Activated CD4-positive, CD25-positive, alpha-beta regulatory T cell treated with anti-CD3 and anti-CD28 coated beads, Interleukin-2, amount 50 U/mL, for 16 hours (primary cell): Measurements from ENCODE around the gene DUT.

Experiments
- DNase-seq: peaks from one replicate; pipeline ENCODE4 v3.0.0-alpha.2; 2020; ENCODE audit warnings: low read depth, low spot score

DUT gene

GRCh38 chr15:48330105-48330785, 984 bp upstream of the DUT start:
- DNase-seq, result no peak

- peak; percentile 52 for DNase-seq
These were observed 790 bp downstream of the DUT start for GRCh38 chr15:48331796-48332641.

GRCh38 chr15:48332642-48333034, 1.4 kb downstream of the DUT start:
- no peak for DNase-seq

DNA sequence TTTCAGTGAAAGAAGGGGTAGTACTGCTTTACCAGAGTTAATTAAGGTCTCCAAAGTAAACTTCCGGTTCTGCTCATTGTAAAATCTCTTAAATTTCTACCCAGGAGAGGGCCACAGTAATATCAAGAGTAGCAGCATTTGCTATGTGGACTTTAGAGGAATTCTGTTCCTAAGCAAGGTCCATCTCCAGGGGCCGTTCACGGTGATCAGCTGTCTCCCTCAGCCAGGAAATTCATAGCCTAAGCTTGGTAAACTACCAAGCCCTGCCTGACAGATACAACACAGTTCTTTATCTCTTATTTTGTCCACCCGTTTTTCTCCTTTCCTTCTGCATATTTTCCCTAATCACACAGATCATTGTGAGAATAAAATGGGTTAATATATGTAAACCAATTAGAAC, 2.3 kb downstream of the DUT start:
- no peak for DNase-seq

GRCh38 chr15:48334260-48334659, 3.0 kb downstream of the DUT start:
- DNase-seq, result no peak

DNA sequence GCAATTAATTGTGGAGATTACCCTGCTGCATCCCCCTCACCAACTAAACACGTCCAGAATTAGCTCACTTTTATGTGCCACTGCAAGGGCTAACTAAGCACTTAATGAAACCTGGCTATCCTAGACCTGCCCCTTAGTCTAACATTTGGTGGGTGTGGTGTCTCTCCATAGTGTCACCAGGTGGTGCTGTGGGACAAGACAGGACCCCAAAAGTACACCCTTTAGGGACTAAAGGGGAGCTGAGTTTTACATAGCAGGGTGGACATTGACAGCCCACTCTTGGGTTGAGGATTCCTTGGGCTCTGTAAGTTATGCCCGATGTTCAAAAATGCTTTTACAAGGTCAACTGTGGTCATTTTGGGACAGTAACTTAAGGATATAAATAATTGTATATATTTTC, 5.7 kb downstream of the DUT start:
- DNase-seq, result no peak

GRCh38 chr15:48337607-48338006, 6.4 kb downstream of the DUT start:
- no peak for DNase-seq

DNA sequence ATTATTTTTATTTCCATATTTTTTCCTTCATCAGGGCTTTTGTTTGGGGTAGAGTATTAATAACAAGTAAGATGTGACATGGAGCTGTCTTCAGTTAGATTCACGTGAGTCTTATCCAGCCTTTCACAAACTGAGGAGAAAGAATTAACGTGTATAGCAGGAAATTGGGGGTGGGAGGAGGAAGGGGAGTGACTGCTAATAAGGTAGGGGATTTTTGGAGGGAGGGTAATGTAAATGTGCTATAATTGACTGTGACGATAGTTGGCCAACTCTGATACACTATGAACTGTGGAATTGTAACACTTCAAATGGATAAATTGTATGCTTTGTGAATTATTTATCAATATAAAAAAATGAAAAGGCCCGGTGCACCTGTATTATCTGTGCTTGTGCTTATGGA, 8.9 kb downstream of the DUT start:
- DNase-seq, result no peak

DNA sequence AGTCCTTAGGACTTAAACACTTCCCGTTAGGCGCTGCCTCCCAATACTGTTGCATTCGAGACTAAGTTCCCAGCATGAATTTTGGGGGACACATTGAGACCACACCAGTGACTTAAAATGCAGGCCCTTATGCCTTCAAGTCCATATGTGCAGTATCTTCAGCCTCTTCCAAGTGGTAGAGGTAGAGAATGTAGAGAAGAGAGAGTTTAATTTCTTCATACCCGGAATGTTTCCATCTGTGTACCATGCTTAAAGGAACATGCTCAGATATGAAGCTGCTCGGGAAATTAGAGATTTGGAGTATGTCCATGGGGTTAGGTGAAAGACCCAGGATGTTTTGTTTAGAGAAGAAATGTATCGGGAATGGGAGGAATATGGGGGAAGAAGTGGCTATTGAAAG, 12.6 kb downstream of the DUT start:
- no peak for DNase-seq

- DNase-seq, result no peak
These were observed 14.3 kb downstream of the DUT start for GRCh38 chr15:48345516-48345915.

DNA sequence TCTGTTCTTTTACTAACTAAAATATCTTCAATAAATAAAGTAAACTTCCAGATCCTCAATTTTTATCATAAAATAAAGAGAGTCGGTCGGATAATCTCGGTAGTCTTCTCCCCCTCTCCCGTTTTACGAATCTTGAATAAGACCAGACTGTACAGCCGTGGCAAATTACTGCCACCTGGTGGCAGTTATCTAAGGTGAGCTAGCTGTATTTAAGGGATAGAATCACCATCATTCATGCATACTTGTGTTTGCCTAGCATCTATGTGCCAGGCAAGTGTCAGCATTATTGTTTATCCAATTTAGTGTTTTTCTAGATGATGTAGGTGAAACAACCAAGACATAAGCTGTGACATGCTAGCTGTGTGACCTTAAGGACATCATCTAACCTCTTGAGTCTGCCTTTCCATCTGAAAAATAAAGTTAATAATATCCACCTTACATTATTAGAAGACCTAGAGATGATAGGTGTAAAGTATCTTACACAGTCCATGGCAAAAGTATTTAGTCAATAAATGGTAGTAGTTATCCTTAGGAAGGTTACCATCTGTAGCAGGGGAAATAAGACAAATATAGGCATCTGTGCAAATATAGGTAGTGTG, 21.3 kb downstream of the DUT start:
- peak; percentile 11 for DNase-seq

DNA sequence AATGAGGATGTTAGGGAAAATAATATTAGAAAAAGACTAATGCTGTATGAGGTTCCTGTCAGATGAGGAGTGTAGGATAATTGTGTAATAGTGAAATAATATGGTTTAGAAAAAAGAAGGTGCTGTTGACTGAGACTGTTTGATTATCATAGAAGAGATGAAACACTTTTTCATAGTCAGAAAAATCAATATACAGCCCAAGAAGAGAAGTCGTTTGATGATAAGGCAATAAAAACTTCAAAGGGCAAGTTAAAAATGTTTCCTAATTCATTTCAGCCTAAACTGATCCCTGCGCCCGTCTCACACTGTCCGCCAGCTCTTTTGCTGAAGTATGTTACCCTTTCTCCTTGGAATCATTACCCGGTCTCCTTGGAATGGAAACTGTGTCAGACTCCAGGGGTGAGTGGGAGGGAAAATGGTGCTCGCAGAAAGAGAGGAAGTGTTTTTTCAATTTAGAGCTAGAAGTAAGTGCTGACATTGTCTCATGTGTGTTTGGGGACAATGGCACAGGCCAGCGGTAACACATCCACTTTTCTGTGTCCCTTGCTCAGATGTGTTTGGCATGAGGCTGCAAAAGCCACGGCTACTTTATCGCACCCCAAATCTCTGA, 23.6 kb downstream of the DUT start:
- no peak for DNase-seq

- no peak for DNase-seq
These were observed 24.1 kb downstream of the DUT start for GRCh38 chr15:48355377-48355776.

- DNase-seq, result no peak
These were observed 27.3 kb downstream of the DUT start for GRCh38 chr15:48358229-48359152.

GRCh38 chr15:48360841-48361240, 29.6 kb downstream of the DUT start:
- DNase-seq, result no peak

DNA sequence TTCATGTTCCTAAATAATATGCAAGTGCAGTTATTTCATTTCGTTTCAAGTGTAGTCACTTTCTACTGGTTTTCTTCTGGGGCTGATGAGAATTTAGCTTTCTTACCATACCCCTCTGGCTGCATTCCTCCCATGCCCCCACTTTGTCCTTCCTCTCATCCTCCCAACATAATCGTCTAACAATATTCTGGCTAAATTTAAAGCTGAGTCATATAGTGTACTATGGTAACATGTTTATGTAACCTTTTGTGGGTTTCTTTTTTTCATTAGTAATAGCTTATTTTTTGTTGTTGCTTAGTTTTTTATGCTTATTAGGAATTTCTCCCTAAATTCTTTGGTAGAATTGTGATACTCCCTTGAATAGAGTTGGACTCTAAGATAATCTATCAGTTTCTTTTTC, 30.5 kb downstream of the DUT start:
- no peak for DNase-seq

- DNase-seq, result no peak
These were observed 32.2 kb downstream of the DUT start for GRCh38 chr15:48363474-48363873.

DNA sequence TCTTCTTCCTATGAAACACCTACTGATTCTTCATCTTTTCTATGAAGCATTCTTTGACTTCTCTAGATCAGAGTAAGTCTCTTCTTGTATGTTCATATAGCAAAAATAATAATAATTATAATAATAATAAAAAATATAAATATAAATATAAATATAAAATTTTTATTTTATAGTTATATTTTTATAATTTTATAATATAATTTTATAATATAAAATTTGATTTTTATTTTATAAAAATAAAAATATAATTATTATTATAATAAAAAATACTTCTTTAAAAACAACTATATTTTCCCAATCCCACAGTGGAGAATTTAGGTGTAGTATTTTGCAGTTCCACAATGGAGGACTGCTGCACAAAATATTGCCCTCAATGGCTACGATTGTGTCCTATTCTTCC, 34.3 kb downstream of the DUT start:
- no peak for DNase-seq

- no peak for DNase-seq
These were observed 35.5 kb downstream of the DUT start for GRCh38 chr15:48366584-48367312.

- no peak for DNase-seq
These were observed 36.3 kb downstream of the DUT start for GRCh38 chr15:48367483-48367882.

- no peak for DNase-seq
These were observed 39.2 kb downstream of the DUT start for GRCh38 chr15:48370460-48370859.
